Measurements from ENCODE around the gene SNAI3. TPM values are rescaled to one million over a fixed set of nuclear protein-coding genes. Genes with fewer than 3 reads are reported as not detected.

Gene SNAI3
- total RNA-seq, 1 experiment from 2014 or later: 0.54 TPM

DNA sequence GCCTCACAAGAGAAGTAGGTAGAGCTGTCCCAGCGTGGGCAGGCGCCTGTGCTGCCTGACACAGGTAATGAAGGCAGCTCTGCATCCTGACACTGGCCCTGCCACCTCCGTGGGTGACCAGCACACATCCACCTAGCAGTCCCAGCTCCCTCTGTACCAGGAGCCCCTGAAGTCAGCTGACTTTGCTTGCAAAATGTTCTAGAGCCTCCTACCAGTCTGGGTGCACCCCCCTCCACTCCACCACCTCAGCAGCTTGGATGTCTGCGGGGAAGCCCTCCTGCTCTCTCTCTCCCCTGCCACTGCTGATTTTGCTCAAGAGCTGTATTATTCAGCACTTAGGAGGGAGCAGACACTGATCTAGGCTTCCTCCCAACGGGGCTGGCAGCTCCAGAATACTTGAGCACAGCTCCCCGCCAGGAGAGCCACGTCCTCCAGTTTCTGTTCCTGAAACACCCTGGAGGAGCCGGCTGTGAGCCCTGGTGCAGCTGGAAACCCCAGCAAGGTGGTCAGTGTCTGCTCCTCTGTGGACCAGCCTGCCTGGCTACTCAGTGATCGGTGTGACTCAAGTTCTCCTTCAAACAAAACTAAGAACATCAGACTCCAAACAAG is 18.9 kb upstream of the SNAI3 start:
- H3K4me3 Mint-ChIP-seq (ENCODE audit: low read depth, unreplicated experiment): peak overlapping the region; percentile 80
- intact Hi-C loops (cut with micrococcal nuclease; ENCODE audit: unreplicated experiment): no loop called here
- no peak for DNase-seq
- H3K27me3 Mint-ChIP-seq (ENCODE audit: unreplicated experiment): no peaks in the 10 kb centered on the region
- no peak overlapping the region for H3K27ac Mint-ChIP-seq (ENCODE audit: unreplicated experiment)
- CTCF ChIA-PET: no interaction called here
- TF ChIP-seq, protein P1, sequence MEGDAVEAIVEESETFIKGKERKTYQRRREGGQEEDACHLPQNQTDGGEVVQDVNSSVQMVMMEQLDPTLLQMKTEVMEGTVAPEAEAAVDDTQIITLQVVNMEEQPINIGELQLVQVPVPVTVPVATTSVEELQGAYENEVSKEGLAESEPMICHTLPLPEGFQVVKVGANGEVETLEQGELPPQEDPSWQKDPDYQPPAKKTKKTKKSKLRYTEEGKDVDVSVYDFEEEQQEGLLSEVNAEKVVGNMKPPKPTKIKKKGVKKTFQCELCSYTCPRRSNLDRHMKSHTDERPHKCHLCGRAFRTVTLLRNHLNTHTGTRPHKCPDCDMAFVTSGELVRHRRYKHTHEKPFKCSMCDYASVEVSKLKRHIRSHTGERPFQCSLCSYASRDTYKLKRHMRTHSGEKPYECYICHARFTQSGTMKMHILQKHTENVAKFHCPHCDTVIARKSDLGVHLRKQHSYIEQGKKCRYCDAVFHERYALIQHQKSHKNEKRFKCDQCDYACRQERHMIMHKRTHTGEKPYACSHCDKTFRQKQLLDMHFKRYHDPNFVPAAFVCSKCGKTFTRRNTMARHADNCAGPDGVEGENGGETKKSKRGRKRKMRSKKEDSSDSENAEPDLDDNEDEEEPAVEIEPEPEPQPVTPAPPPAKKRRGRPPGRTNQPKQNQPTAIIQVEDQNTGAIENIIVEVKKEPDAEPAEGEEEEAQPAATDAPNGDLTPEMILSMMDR (IDR thresholded peaks at IDR 0.05; ENCODE audit: unreplicated experiment): no peak
- H3K4me1 Mint-ChIP-seq (ENCODE audit: low read depth, unreplicated experiment): peaks cover 9% of the 10 kb centered on the region
- no TSS peak for BruUV-seq (replicated peaks)
- no peaks in the 10 kb centered on the region for H3K9me3 Mint-ChIP-seq (ENCODE audit: low read depth, unreplicated experiment)
- H3K36me3 Mint-ChIP-seq (ENCODE audit: insufficient read depth, unreplicated experiment): peaks cover 53% of the 10 kb centered on the region

DNA sequence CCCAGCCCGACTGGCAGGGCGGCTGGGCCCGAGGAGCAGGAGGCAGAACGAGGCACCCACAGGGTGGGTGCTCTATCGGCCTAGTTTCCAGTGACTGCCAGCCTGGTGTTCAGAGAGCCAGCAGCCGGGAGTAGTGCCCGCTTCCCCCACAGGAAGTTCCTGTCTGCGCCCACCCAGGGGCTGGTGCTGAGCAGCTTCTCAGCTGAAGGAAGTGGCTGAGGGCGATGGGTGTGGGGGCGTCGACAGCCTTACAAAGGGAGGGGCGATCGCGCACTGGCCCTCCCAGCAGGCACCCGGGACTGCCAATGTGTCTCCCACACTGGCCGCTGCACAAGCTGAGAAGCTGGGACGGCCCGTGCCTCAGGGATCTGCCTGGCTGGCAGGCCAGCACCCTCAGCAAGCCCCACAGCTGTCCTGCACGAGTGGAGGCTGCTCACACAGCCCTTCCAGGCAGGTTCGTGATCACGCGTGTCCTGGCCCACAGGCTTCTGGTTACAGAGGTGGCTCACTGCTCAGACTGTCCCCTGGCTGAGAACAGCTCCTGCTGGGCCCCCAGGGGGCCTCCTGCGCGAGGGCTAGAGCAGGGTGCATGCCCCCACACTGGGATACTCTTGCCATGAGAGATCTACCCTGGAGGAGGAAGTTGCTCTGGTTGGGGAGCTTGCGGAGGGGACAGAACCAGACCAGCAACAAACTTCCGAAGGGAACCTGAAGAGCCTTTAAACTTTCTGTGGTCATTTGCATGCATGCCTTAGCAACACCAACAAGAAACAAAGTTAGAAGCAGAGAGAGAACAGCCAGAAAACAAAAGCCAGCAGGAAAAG is 17.4 kb upstream of the SNAI3 start:
- intact Hi-C loops (cut with micrococcal nuclease; ENCODE audit: unreplicated experiment): no loop called here
- DNase-seq: no peak
- Mint-ChIP-seq H3K4me3 (ENCODE audit: low read depth, unreplicated experiment) (peak overlapping the region; percentile 6), H3K9me3 (ENCODE audit: low read depth, unreplicated experiment) (no peaks in the 10 kb centered on the region), H3K27me3 (ENCODE audit: unreplicated experiment) (no peaks in the 10 kb centered on the region), H3K27ac (ENCODE audit: unreplicated experiment) (no peak overlapping the region), H3K36me3 (ENCODE audit: insufficient read depth, unreplicated experiment) (peaks cover 43% of the 10 kb centered on the region), H3K4me1 (ENCODE audit: low read depth, unreplicated experiment) (peaks cover 9% of the 10 kb centered on the region)
- TF ChIP-seq, protein P1 (IDR thresholded peaks at IDR 0.05; ENCODE audit: unreplicated experiment): no peak
- no TSS peak for BruUV-seq (replicated peaks)
- CTCF ChIA-PET: no interaction called here

DNA sequence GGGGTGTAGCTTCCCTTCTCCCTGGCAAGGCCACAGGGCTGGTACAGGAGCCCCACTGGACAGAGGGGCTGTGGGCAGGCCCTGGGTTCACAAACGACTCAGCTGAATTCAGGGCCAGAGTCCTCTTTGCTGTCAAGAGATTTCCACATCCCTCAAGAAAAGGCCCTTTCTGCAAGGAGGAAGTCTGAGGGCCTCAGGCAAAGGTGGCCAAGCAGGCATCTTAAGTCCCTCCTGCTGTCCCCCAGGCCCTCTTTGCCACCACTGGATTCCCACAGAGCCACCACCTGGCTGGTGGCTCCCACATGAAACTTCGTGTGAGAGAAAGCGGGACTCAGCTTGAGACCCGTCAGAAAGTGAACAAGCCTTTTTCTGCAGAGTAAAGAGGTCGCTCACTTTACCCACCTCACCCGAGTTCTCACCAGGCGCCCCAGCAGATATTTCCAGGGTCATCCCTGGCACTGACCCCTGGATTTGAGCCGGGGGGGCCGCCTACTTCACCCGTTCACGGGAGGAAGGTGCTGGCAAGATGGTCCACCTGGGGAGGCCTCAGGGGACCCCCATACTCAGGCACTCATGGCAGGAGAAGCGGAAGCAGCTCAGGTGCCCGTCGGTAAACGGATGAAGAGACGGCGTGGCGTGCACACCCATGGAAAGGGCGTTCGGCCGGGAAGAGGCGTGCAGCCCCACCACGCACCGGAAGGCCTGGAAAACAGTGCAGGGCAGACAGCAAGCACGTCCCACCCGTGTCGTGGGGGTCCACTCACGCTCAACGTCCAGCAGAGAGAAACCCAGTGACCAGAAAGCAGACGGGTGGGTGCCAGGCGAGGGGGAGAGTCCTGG is 16.3 kb upstream of the SNAI3 start:
- TF ChIP-seq, protein P1 (IDR thresholded peaks at IDR 0.05; ENCODE audit: unreplicated experiment): no peak
- Mint-ChIP-seq H3K27me3 (ENCODE audit: unreplicated experiment) (no peaks in the 10 kb centered on the region), H3K9me3 (ENCODE audit: low read depth, unreplicated experiment) (no peaks in the 10 kb centered on the region), H3K27ac (ENCODE audit: unreplicated experiment) (no peak overlapping the region), H3K4me3 (ENCODE audit: low read depth, unreplicated experiment) (no peak overlapping the region), H3K4me1 (ENCODE audit: low read depth, unreplicated experiment) (peaks cover 7% of the 10 kb centered on the region), H3K36me3 (ENCODE audit: insufficient read depth, unreplicated experiment) (peaks cover 41% of the 10 kb centered on the region)
- no peak for DNase-seq
- CTCF ChIA-PET: no interaction called here
- no TSS peak for BruUV-seq (replicated peaks)
- intact Hi-C loops (cut with micrococcal nuclease; ENCODE audit: unreplicated experiment): no loop called here

DNA sequence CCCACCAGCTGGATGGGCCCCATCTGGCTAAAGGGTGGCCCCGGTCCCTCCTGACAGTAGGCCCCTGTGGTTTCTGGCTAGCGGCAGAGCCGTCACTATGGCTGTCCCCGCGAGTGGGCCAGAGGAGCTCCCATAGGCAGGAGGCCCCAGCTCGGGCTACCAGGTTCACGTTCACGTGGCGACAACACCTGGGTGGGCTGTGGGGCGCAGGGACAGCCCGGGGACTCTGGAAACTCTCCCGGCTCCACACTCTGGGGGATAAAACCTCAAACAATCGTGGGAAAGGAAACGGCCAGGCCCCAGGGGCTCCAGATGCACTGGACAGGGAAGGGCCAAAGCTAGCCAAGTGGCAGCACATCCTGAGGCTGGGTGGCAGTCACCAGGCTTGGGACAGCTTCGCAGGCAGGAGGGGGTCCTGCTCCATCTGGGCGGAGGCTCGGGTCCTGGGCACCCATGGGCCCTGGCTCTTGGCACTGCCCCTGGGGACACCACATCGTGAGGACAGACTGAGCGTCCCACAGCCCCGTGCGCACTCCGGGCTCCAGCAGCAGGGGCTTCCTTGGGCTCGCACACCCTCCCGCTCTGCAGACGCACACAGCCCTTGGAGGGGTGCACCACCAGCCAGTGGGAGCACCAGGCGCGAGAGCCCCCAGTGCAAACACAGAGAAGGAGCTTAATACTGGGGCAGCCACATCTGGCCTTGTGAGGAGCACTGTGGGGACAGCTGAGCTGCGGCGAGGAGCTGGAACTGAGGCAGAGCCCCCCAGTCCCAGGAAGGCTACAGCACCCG is 15.5 kb upstream of the SNAI3 start:
- Mint-ChIP-seq H3K27me3 (ENCODE audit: unreplicated experiment) (no peaks in the 10 kb centered on the region), H3K4me3 (ENCODE audit: low read depth, unreplicated experiment) (no peak overlapping the region), H3K27ac (ENCODE audit: unreplicated experiment) (no peak overlapping the region), H3K4me1 (ENCODE audit: low read depth, unreplicated experiment) (no peaks in the 10 kb centered on the region), H3K36me3 (ENCODE audit: insufficient read depth, unreplicated experiment) (peaks cover 33% of the 10 kb centered on the region), H3K9me3 (ENCODE audit: low read depth, unreplicated experiment) (no peaks in the 10 kb centered on the region)
- intact Hi-C loops (cut with micrococcal nuclease; ENCODE audit: unreplicated experiment): no loop called here
- DNase-seq: no peak
- CTCF ChIA-PET: no interaction called here
- TF ChIP-seq, protein P1 (IDR thresholded peaks at IDR 0.05; ENCODE audit: unreplicated experiment): no peak
- BruUV-seq (replicated peaks): no TSS peak
